ENCODE data around the gene SMC4.

The SMC4 gene

GRCh38 chr3:160395297-160395696 is 4.2 kb upstream of the SMC4 start:
- no peak for DNase-seq

- DNase-seq: no peak
Observed at GRCh38 chr3:160398820-160399124, 678 bp upstream of the SMC4 start.

- DNase-seq: peak; percentile 17
Observed at GRCh38 chr3:160400030-160400701, 716 bp downstream of the SMC4 start.

- DNase-seq: peak; percentile 11
Observed at GRCh38 chr3:160400702-160401150, 1.3 kb downstream of the SMC4 start.

- DNase-seq: no peak
Observed at GRCh38 chr3:160401291-160402095, 2.0 kb downstream of the SMC4 start.

GRCh38 chr3:160402221-160403027 is 3.0 kb downstream of the SMC4 start:
- no peak for DNase-seq

- DNase-seq: no peak
Observed at GRCh38 chr3:160403028-160403545, 3.6 kb downstream of the SMC4 start.

GRCh38 chr3:160403796-160404470 is 4.5 kb downstream of the SMC4 start:
- DNase-seq: no peak

GRCh38 chr3:160409812-160410610 is 10.6 kb downstream of the SMC4 start:
- no peak for DNase-seq

GRCh38 chr3:160412477-160412876 is 13.0 kb downstream of the SMC4 start:
- DNase-seq: no peak

GRCh38 chr3:160413613-160414248 is 14.3 kb downstream of the SMC4 start:
- no peak for DNase-seq

- DNase-seq: no peak
Observed at GRCh38 chr3:160417311-160417710, 17.9 kb downstream of the SMC4 start.

GRCh38 chr3:160427832-160428424 is 28.5 kb downstream of the SMC4 start:
- DNase-seq: no peak

GRCh38 chr3:160434071-160434470 is 34.6 kb downstream of the SMC4 start:
- DNase-seq: no peak

GRCh38 chr3:160435095-160435494 is 35.6 kb downstream of the SMC4 start:
- no peak for DNase-seq

GRCh38 chr3:160435747-160436146 is 36.3 kb downstream of the SMC4 start:
- no peak for DNase-seq

- no peak for DNase-seq
Observed at GRCh38 chr3:160437083-160437455, 37.6 kb downstream of the SMC4 start.

GRCh38 chr3:160440687-160441086 is 41.2 kb downstream of the SMC4 start:
- no peak for DNase-seq

- no peak for DNase-seq
Observed at GRCh38 chr3:160444411-160444810, 45.0 kb downstream of the SMC4 start.

- DNase-seq: no peak
Observed at GRCh38 chr3:160445854-160446253, 46.4 kb downstream of the SMC4 start.

GRCh38 chr3:160446522-160447056 is 47.1 kb downstream of the SMC4 start:
- no peak for DNase-seq
